ENCODE results near the gene PRKAR2A. TPM values are rescaled to one million over a fixed set of nuclear protein-coding genes. Genes with fewer than 3 reads are reported as not detected.
A peak's percentile ranks its signal among the peaks of the same experiment; 100 is the strongest.

Gene PRKAR2A
- total RNA-seq, 1 experiment from 2014 or later = 51.5 TPM

DNA sequence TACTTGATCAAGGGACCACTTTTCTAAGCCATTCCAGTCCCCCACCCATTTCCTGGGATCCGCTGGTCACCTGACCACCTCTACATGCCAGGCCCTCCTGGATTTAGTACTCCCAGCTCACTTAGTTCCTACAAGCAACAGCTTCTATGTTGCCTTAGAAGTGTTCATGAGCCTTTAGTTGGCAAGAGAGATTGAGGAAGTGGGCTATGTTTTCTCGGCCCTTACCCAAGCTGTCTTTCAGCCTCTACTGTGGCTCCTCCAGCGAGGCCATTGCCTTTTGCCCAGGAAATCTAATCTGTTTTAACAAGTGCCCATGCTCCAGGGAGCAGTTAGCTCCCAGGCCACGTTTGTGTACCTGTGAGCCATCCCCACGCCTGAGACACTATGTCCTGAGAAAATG is 4.5 kb upstream of the PRKAR2A start:
- no peaks in the 10 kb centered on the region; the same call in 1 of the 2 replicates for H3K36me3 ChIP-seq (ENCODE audit: insufficient read depth, low read length)
- H3K9ac ChIP-seq (ENCODE audit: low read length) = no peak overlapping the region
- H3K4me2 ChIP-seq (ENCODE audit: low read depth, low read length, poor library complexity, severe bottlenecking) = no peak overlapping the region
- H4K20me1 ChIP-seq (ENCODE audit: insufficient read depth, low read depth, low read length) = no peaks in the 10 kb centered on the region
- DNase-seq = no peak
- H3K9me2 ChIP-seq (replicated peaks; ENCODE audit: insufficient read depth, low read length) = no peaks in the 10 kb centered on the region
- H3K27me3 ChIP-seq (ENCODE audit: low read length) = no peaks in the 10 kb centered on the region
- peaks cover 4% of the 10 kb centered on the region for H3K79me2 ChIP-seq (ENCODE audit: low read length)
- peaks cover 27% of the 10 kb centered on the region for H3K4me1 ChIP-seq (ENCODE audit: low read length)
- no peak overlapping the region for H3K27ac ChIP-seq (ENCODE audit: low read length)
- H2AFZ ChIP-seq (ENCODE audit: low read length) = no peak overlapping the region
- no peak overlapping the region for H3K4me3 ChIP-seq (ENCODE audit: low read length)
- H3K9me3 ChIP-seq (ENCODE audit: low read length) = no peaks in the 10 kb centered on the region

DNA sequence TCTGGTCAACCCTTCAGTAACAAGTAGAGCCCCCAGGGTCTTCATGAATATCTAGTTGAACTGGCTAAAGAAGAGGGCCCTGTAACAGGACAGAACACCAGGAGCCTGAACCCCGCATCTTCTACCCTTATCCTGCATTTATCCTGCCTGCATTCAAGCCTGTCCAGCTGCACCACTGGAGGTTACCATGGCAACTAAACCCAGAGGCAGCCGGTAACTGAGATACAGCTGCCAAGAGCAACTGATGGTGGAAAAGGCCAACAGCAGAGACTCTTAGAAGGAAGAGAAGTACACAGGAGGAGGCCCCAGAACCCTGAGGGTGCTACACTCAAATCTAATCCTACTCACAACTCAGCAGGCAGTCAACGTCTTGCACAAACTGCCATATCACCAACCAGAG is 3.7 kb upstream of the PRKAR2A start:
- Histone ChIP-seq H3K4me2 (ENCODE audit: low read depth, low read length, poor library complexity, severe bottlenecking) (no peak overlapping the region), H3K9me3 (ENCODE audit: low read length) (no peaks in the 10 kb centered on the region), H3K4me3 (ENCODE audit: low read length) (no peak overlapping the region), H2AFZ (ENCODE audit: low read length) (no peak overlapping the region), H3K36me3 (ENCODE audit: insufficient read depth, low read length) (no peaks in the 10 kb centered on the region), H3K9me2 (replicated peaks; ENCODE audit: insufficient read depth, low read length) (no peaks in the 10 kb centered on the region), H3K4me1 (ENCODE audit: low read length) (peaks cover 32% of the 10 kb centered on the region), H3K27ac (ENCODE audit: low read length) (no peak overlapping the region), H3K79me2 (ENCODE audit: low read length) (peaks cover 12% of the 10 kb centered on the region), H3K27me3 (ENCODE audit: low read length) (no peaks in the 10 kb centered on the region), H4K20me1 (ENCODE audit: insufficient read depth, low read depth, low read length) (no peaks in the 10 kb centered on the region), H3K9ac (ENCODE audit: low read length) (no peak overlapping the region)
- DNase-seq = no peak

DNA sequence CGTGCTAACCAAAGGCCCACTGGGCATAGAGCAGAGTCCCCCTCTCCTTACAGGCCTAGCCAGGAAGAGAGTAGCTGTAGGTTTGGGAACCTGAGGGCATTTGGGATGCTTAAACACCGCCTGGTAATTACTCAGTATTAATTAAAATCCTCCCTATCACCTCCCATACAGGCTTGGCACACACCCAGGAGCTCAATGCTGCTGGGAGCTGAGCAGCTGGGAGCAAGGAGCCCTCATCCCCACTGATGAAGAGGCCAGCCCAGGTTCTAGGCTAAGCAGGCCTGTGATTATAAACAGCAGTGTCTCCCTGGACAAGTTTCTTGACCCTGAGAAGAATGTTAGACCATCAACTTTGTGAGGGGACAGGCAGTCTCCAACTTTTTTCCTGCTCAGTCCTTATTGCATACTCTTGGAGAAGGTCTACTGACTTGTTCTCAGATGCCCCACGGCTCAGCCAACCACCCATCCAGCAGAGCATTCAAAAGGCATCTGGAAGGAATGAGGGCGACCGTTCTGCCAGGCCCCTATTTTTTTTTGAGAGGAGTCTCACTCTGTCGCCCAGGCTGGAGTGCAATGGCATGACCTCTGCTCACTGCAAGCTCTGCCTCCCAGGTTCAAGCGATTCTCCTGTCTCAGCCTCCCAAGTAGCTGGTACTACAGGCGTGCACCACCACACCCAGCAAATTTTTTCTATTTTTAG is 1.3 kb upstream of the PRKAR2A start:
- H2AFZ ChIP-seq (ENCODE audit: low read length) = no peak overlapping the region
- peak overlapping the region; percentile 83 for H3K4me3 ChIP-seq (ENCODE audit: low read length)
- peaks cover 29% of the 10 kb centered on the region for H3K79me2 ChIP-seq (ENCODE audit: low read length)
- no peaks in the 10 kb centered on the region for H3K36me3 ChIP-seq (ENCODE audit: insufficient read depth, low read length)
- H3K9me3 ChIP-seq (ENCODE audit: low read length) = no peaks in the 10 kb centered on the region
- no peak for DNase-seq
- H3K4me2 ChIP-seq (ENCODE audit: low read depth, low read length, poor library complexity, severe bottlenecking) = peak overlapping the region; percentile 80
- H3K27me3 ChIP-seq (ENCODE audit: low read length) = no peaks in the 10 kb centered on the region
- H4K20me1 ChIP-seq (ENCODE audit: insufficient read depth, low read depth, low read length) = no peaks in the 10 kb centered on the region
- H3K9ac ChIP-seq (ENCODE audit: low read length) = peak overlapping the region; percentile 98
- peak overlapping the region; percentile 30 for H3K27ac ChIP-seq (ENCODE audit: low read length)
- peaks cover 36% of the 10 kb centered on the region for H3K4me1 ChIP-seq (ENCODE audit: low read length)
- no peaks in the 10 kb centered on the region for H3K9me2 ChIP-seq (replicated peaks; ENCODE audit: insufficient read depth, low read length)

DNA sequence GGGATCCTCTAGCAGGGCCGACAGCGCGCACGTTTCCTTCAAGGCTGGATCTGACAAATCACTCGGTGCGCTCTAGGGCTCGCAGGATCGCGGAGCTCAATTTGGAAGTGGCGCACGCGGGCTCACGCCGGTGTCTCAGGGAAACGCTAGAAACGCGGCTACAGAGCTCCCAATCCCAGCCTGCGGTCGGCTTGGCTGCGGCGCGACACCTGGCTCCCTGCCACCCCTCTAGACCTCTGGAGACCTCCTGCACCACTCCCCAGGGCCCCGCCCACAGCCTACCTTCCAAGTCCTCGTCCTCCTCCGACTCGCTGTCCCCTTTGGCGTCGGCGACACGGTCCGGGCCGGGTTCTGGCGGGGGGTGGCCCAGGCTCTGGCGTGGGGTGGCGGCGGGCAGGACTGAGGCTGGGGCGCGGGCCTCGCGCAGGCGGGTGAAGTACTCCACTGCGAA is 596 bp downstream of the PRKAR2A start:
- Histone ChIP-seq H3K4me2 (ENCODE audit: low read depth, low read length, poor library complexity, severe bottlenecking) (peak overlapping the region; percentile 80), H3K27me3 (ENCODE audit: low read length) (no peaks in the 10 kb centered on the region), H3K4me1 (ENCODE audit: low read length) (peaks cover 34% of the 10 kb centered on the region), H3K9me3 (ENCODE audit: low read length) (no peaks in the 10 kb centered on the region), H3K27ac (ENCODE audit: low read length) (peak overlapping the region; percentile 70), H3K4me3 (ENCODE audit: low read length) (peak overlapping the region; percentile 83), H4K20me1 (ENCODE audit: insufficient read depth, low read depth, low read length) (no peaks in the 10 kb centered on the region), H3K9me2 (replicated peaks; ENCODE audit: insufficient read depth, low read length) (no peaks in the 10 kb centered on the region), H3K79me2 (ENCODE audit: low read length) (peaks cover 29% of the 10 kb centered on the region), H3K36me3 (ENCODE audit: insufficient read depth, low read length) (no peaks in the 10 kb centered on the region), H2AFZ (ENCODE audit: low read length) (peak overlapping the region; percentile 69), H3K9ac (ENCODE audit: low read length) (peak overlapping the region; percentile 98)
- peak; percentile 85 for DNase-seq

DNA sequence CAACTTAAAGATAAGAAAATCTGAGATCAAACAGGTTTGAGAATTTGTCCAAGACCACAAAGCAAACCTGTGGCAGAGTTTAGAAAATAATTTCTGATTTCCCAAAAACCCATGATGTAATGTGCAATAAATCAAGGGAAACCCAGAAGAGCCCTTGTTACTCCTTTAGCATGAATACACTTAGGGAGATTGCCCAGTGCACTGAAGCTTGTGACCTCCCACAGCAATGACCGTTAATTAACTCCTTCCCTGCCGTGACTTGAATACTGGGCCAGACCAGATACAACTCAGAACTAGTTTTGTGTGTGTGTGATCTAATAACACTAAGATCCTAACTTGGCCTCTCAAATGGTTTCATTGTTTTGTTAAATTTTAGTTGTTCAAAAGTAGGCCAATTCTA is 2.5 kb downstream of the PRKAR2A start:
- Histone ChIP-seq H3K9ac (ENCODE audit: low read length) (no peak overlapping the region), H2AFZ (ENCODE audit: low read length) (no peak overlapping the region), H3K9me2 (replicated peaks; ENCODE audit: insufficient read depth, low read length) (no peaks in the 10 kb centered on the region), H3K27ac (ENCODE audit: low read length) (no peak overlapping the region), H3K4me3 (ENCODE audit: low read length) (no peak overlapping the region), H3K36me3 (ENCODE audit: insufficient read depth, low read length) (no peaks in the 10 kb centered on the region), H3K27me3 (ENCODE audit: low read length) (no peaks in the 10 kb centered on the region), H4K20me1 (ENCODE audit: insufficient read depth, low read depth, low read length) (no peaks in the 10 kb centered on the region), H3K4me2 (ENCODE audit: low read depth, low read length, poor library complexity, severe bottlenecking) (peak overlapping the region; percentile 80), H3K4me1 (ENCODE audit: low read length) (peaks cover 25% of the 10 kb centered on the region), H3K9me3 (ENCODE audit: low read length) (no peaks in the 10 kb centered on the region), H3K79me2 (ENCODE audit: low read length) (peaks cover 40% of the 10 kb centered on the region)
- no peak for DNase-seq

DNA sequence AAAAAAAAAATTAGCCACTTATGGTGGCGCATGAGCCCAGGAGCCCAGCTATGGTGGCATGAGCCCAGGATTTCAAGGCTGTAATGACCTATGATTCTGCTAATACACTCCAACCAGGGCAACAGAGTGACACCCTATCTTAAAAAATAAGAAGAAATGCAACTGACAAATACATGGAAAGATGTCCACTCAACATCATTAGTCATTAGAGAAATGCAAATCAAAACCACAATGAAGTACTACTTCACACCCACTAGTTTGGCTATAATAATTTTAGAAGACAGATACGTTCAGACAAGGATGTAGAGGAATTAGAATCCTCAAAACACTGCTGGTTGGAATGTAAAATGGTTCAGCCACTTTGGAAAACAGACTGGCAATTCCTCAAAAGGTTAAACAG is 10.5 kb downstream of the PRKAR2A start:
- Histone ChIP-seq H2AFZ (ENCODE audit: low read length) (no peak overlapping the region), H3K9me3 (ENCODE audit: low read length) (no peaks in the 10 kb centered on the region), H3K4me1 (ENCODE audit: low read length) (peaks cover 18% of the 10 kb centered on the region), H3K9me2 (replicated peaks; ENCODE audit: insufficient read depth, low read length) (no peaks in the 10 kb centered on the region), H3K9ac (ENCODE audit: low read length) (no peak overlapping the region; the same call in 1 of the 2 replicates), H4K20me1 (ENCODE audit: insufficient read depth, low read depth, low read length) (no peaks in the 10 kb centered on the region), H3K27me3 (ENCODE audit: low read length) (no peaks in the 10 kb centered on the region), H3K36me3 (ENCODE audit: insufficient read depth, low read length) (no peaks in the 10 kb centered on the region), H3K27ac (ENCODE audit: low read length) (peak overlapping the region; percentile 34; the same call in 1 of the 2 replicates), H3K4me3 (ENCODE audit: low read length) (0 out of 2 replicates have a peak overlapping the region, but pooled peaks have one; percentile 10), H3K4me2 (ENCODE audit: low read depth, low read length, poor library complexity, severe bottlenecking) (peak overlapping the region; percentile 48), H3K79me2 (ENCODE audit: low read length) (peaks cover 82% of the 10 kb centered on the region)
- DNase-seq = peak; percentile 61

DNA sequence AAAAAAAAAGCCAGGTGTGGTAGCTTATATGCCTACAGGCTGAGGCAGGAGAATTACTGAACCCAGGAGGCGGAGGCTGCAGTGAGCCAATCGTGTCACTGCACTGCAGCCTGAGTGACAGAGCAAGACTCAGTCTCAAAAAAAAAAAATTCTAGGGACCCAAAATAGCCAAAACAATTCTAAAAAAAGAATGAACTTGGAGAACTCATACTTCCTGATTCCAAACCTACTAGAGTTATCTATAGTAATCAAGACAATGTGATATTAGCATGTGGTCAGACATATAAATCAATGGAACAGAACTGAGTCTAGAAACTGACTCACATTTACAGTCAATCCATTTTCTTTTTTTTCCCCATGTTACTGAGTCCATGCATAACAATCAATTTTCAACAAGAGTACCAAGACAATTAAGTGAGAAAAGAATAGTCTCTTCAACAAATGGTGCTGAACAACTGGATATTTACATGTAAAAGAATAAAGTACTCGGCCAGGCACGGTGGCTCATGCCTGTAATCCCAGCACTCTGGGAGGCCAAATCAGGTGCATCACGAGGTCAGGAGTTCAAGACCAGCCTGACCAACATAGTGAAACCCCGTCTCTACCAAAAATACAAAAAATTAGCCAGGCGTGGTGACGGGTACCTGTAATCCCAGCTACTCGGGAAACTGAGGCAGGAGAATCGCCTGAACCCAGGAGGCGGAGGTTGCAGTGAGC is 11.9 kb downstream of the PRKAR2A start:
- no peak overlapping the region for H3K4me3 ChIP-seq (ENCODE audit: low read length)
- H3K4me1 ChIP-seq (ENCODE audit: low read length) = peaks cover 18% of the 10 kb centered on the region
- H3K36me3 ChIP-seq (ENCODE audit: insufficient read depth, low read length) = no peaks in the 10 kb centered on the region
- no peaks in the 10 kb centered on the region for H3K9me2 ChIP-seq (replicated peaks; ENCODE audit: insufficient read depth, low read length)
- H3K27me3 ChIP-seq (ENCODE audit: low read length) = no peaks in the 10 kb centered on the region
- no peak overlapping the region for H3K9ac ChIP-seq (ENCODE audit: low read length)
- no peak overlapping the region for H2AFZ ChIP-seq (ENCODE audit: low read length)
- H3K9me3 ChIP-seq (ENCODE audit: low read length) = no peaks in the 10 kb centered on the region
- no peak overlapping the region for H3K4me2 ChIP-seq (ENCODE audit: low read depth, low read length, poor library complexity, severe bottlenecking)
- no peak for DNase-seq
- peaks cover 84% of the 10 kb centered on the region for H3K79me2 ChIP-seq (ENCODE audit: low read length)
- H4K20me1 ChIP-seq (ENCODE audit: insufficient read depth, low read depth, low read length) = no peaks in the 10 kb centered on the region
- H3K27ac ChIP-seq (ENCODE audit: low read length) = no peak overlapping the region

DNA sequence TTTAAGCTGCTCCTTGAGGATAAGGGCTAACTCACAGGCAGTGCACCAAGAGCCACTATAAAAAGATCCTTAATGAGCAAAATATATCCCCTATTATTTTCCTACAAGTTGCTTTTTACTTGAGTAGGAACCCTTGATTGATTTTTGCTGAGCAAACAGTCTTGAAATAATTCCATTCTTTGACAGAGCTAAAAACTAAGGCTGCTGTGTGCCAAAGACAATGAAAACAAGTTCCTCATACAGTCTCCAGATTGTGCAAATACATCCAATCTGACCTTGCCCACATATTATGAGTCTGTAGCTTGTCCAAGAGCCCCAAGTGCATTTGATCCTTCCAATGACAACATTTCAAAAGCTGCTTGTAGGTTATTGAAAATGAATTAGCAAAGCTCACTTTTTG is 15.0 kb downstream of the PRKAR2A start:
- no peak for DNase-seq
- Histone ChIP-seq H3K36me3 (ENCODE audit: insufficient read depth, low read length) (no peaks in the 10 kb centered on the region), H3K79me2 (ENCODE audit: low read length) (peaks cover 80% of the 10 kb centered on the region), H3K4me3 (ENCODE audit: low read length) (no peak overlapping the region), H3K9me2 (replicated peaks; ENCODE audit: insufficient read depth, low read length) (no peaks in the 10 kb centered on the region), H4K20me1 (ENCODE audit: insufficient read depth, low read depth, low read length) (no peaks in the 10 kb centered on the region), H2AFZ (ENCODE audit: low read length) (no peak overlapping the region), H3K27ac (ENCODE audit: low read length) (no peak overlapping the region), H3K27me3 (ENCODE audit: low read length) (no peaks in the 10 kb centered on the region), H3K4me2 (ENCODE audit: low read depth, low read length, poor library complexity, severe bottlenecking) (no peak overlapping the region), H3K9ac (ENCODE audit: low read length) (no peak overlapping the region), H3K9me3 (ENCODE audit: low read length) (no peaks in the 10 kb centered on the region), H3K4me1 (ENCODE audit: low read length) (peaks cover 16% of the 10 kb centered on the region)

Measured in Karpas-422 (cell line).